Neuronal stem cell (in vitro differentiated cells): ENCODE results near the gene HELZ2.

Experiments
- DNase-seq: peaks from one replicate; pipeline ENCODE4 v3.0.0-alpha.2; 2013; ENCODE audit warnings: low spot score
- H2AFZ ChIP-seq: one replicate; pipeline ENCODE4 v1.6.1; 2013; ENCODE audit warnings: mild to moderate bottlenecking, low read length, inconsistent platforms
- H2AK5ac ChIP-seq: 2 replicates; pipeline ENCODE4 v1.6.1; 2013; ENCODE audit warnings: low read depth, mild to moderate bottlenecking, inconsistent platforms, low read length, moderate library complexity, mixed read lengths
- H2BK120ac ChIP-seq: 2 replicates; pipeline ENCODE4 v1.6.1; 2013; ENCODE audit warnings: low read depth, mild to moderate bottlenecking, inconsistent platforms, low read length, moderate library complexity, mixed read lengths
- H2BK12ac ChIP-seq: one replicate; pipeline ENCODE4 v1.6.1; 2013; ENCODE audit warnings: low read length, inconsistent platforms
- H2BK15ac ChIP-seq: 2 replicates; pipeline ENCODE4 v1.6.1; 2013; ENCODE audit warnings: mild to moderate bottlenecking, low read length, inconsistent platforms, mixed read lengths
- H2BK5ac ChIP-seq: one replicate; pipeline ENCODE4 v1.6.1; 2013; ENCODE audit warnings: inconsistent platforms, mild to moderate bottlenecking, low read length, moderate library complexity
- H3K14ac ChIP-seq: one replicate; pipeline ENCODE4 v1.6.1; 2013; ENCODE audit warnings: low read length, inconsistent platforms
- H3K18ac ChIP-seq: 2 replicates; pipeline ENCODE4 v1.6.1; 2013; ENCODE audit warnings: low read length, inconsistent platforms
- H3K23ac ChIP-seq: 2 replicates; pipeline ENCODE4 v1.6.1; 2013; ENCODE audit warnings: low read depth, mild to moderate bottlenecking, mixed read lengths, low read length, inconsistent platforms; ENCODE audit not compliant: poor library complexity
- H3K27ac ChIP-seq: replicated peaks from 3 replicates; pipeline ENCODE4 v1.5.1; 2013; ENCODE audit warnings: low read length, inconsistent platforms
- H3K27me3 ChIP-seq, 3 experiments: 2 replicates each; pipeline ENCODE4 v1.6.1; 2013; ENCODE audit warnings: low read length in 3 of 3, mild to moderate bottlenecking in 2 of 3, inconsistent platforms in 1 of 3, low read depth in 1 of 3, mixed read lengths in 1 of 3, moderate library complexity in 1 of 3; ENCODE audit not compliant: control insufficient read depth in 3 of 3, insufficient read depth in 3 of 3
- H3K36me3 ChIP-seq, 2 donors: replicated peaks in 1 of 2; 2 replicates each; pipeline ENCODE4 v1.6.1; 2013; ENCODE audit warnings: low read length in 2 of 2; ENCODE audit not compliant: control insufficient read depth in 2 of 2, insufficient read depth in 2 of 2
- H3K4ac ChIP-seq: 2 replicates; pipeline ENCODE4 v1.6.1; 2013; ENCODE audit warnings: inconsistent platforms, mild to moderate bottlenecking, low read length, moderate library complexity
- H3K4me1 ChIP-seq, 2 donors: 1 replicate in 1 of 2; 2 replicates in 1 of 2; pipeline ENCODE4 v1.6.1; 2013; ENCODE audit warnings: low read length in 2 of 2, low read depth in 1 of 2; ENCODE audit not compliant: control insufficient read depth in 2 of 2, insufficient read depth in 1 of 2
- H3K4me2 ChIP-seq: one replicate; pipeline ENCODE4 v1.6.1; 2013; ENCODE audit warnings: mild to moderate bottlenecking, low read length, inconsistent platforms; ENCODE audit not compliant: insufficient read depth, poor library complexity, severe bottlenecking
- H3K4me3 ChIP-seq, 2 donors: 2 replicates each; pipeline ENCODE4 v1.5.1; 2013; ENCODE audit warnings: low read length in 2 of 2, mild to moderate bottlenecking in 2 of 2, inconsistent platforms in 1 of 2, moderate library complexity in 1 of 2
- H3K79me1 ChIP-seq: one replicate; pipeline ENCODE4 v1.6.1; 2013; ENCODE audit warnings: low read depth, mild to moderate bottlenecking, inconsistent platforms, low read length, moderate library complexity
- H3K9ac ChIP-seq: one replicate; pipeline ENCODE4 v1.6.1; 2013; ENCODE audit warnings: mild to moderate bottlenecking, low read depth, low read length, inconsistent platforms; ENCODE audit not compliant: poor library complexity
- H3K9me3 ChIP-seq, 2 donors: replicated peaks in 1 of 2; 2 replicates each; pipeline versions ENCODE3 to v1.6.1; 2013; ENCODE audit warnings: low read length in 2 of 2, mild to moderate bottlenecking in 2 of 2, inconsistent platforms in 1 of 2, low read depth in 1 of 2, mixed read lengths in 1 of 2, moderate library complexity in 1 of 2; ENCODE audit not compliant: control insufficient read depth in 2 of 2, insufficient read depth in 1 of 2
- H4K8ac ChIP-seq: one replicate; pipeline ENCODE4 v1.6.1; 2013; ENCODE audit warnings: low read depth, mild to moderate bottlenecking, inconsistent platforms, low read length, moderate library complexity
- H4K91ac ChIP-seq: one replicate; pipeline ENCODE4 v1.6.1; 2013; ENCODE audit warnings: low read length, low read depth, mild to moderate bottlenecking, inconsistent platforms; ENCODE audit not compliant: poor library complexity
- WGBS, 2 donors: extraction: QIAGEN DNeasy Blood & Tissue Kit; methylation state at CpG; one replicate each; pipeline ENCODE4 v1.1.7; 2013; ENCODE audit warnings: missing lambda C conversion rate in 2 of 2, mixed read lengths in 1 of 2; ENCODE audit not compliant: insufficient read length in 2 of 2, insufficient replicate concordance in 1 of 2; ENCODE audit errors: extremely low coverage in 2 of 2; 5-methylcytosine and 5-hydroxymethylcytosine counted together

HELZ2 gene

GRCh38 chr20:63556873-63557478 lies 17.1 kb downstream of the HELZ2 start:
- Histone ChIP-seq H2AK5ac (peak overlapping the region; percentile 97), H3K36me3 (no peaks in the 10 kb centered on the region), H2BK120ac (peak overlapping the region; percentile 72), H2AFZ (no peak overlapping the region), H3K4me1 (peaks cover 15 to 18% of the 10 kb centered on the region in 2 donors), H3K14ac (peak overlapping the region; percentile 97), H3K23ac (peak overlapping the region; percentile 80), H3K18ac (peak overlapping the region; percentile 93), H3K4ac (peak overlapping the region; percentile 84), H3K27me3 (no peaks in the 10 kb centered on the region), H2BK5ac (peak overlapping the region; percentile 53), H2BK12ac (no peak overlapping the region), H3K4me2 (peak overlapping the region; percentile 11), H2BK15ac (peak overlapping the region; percentile 26), H3K9me3 (no peaks in the 10 kb centered on the region), H3K4me3 (no peak overlapping the region), H4K91ac (no peak overlapping the region), H4K8ac (peak overlapping the region; percentile 65), H3K9ac (peak overlapping the region; percentile 70), H3K79me1 (peaks cover 2% of the 10 kb centered on the region), H3K27ac (no peak overlapping the region)
- peak; percentile 33 for DNase-seq
- WGBS, 2 donors, result no CpG with 5 or more reads among the region's 23 CpGs

GRCh38 chr20:63555661-63556381 lies 18.2 kb downstream of the HELZ2 start:
- H3K4ac ChIP-seq, result peak overlapping the region; percentile 14
- H3K27ac ChIP-seq, result no peak overlapping the region
- peak overlapping the region; percentile 46 for H2BK12ac ChIP-seq
- H3K4me2 ChIP-seq, result no peak overlapping the region
- no peak overlapping the region for H3K4me3 ChIP-seq
- peaks cover 2% of the 10 kb centered on the region for H3K79me1 ChIP-seq
- no peaks in the 10 kb centered on the region for H3K36me3 ChIP-seq
- peak overlapping the region; percentile 72 for H3K18ac ChIP-seq
- H3K27me3 ChIP-seq, result peaks cover 0 to 4% (median 0%) of the 10 kb centered on the region in 3 experiments
- no peaks in the 10 kb centered on the region for H3K9me3 ChIP-seq
- H2BK120ac ChIP-seq, result no peak overlapping the region
- no peak for DNase-seq
- peak overlapping the region; percentile 100 for H2BK15ac ChIP-seq
- no peak overlapping the region for H3K9ac ChIP-seq
- H2BK5ac ChIP-seq, result peak overlapping the region; percentile 4
- no peak overlapping the region for H2AFZ ChIP-seq
- no CpG with 5 or more reads among the region's 45 CpGs for WGBS, 2 donors
- peak overlapping the region; percentile 99 for H2AK5ac ChIP-seq
- H3K23ac ChIP-seq, result peak overlapping the region; percentile 81
- peak overlapping the region; percentile 75 for H4K91ac ChIP-seq
- peaks cover 17 to 18% of the 10 kb centered on the region in 2 donors for H3K4me1 ChIP-seq
- H3K14ac ChIP-seq, result peak overlapping the region; percentile 76
- no peak overlapping the region for H4K8ac ChIP-seq

- Histone ChIP-seq H3K4me1 (peaks cover 17 to 18% of the 10 kb centered on the region in 2 donors), H4K91ac (peak overlapping the region; percentile 53), H2BK120ac (peak overlapping the region; percentile 94), H3K9ac (peak overlapping the region; percentile 90), H3K4ac (peak overlapping the region; percentile 23), H3K27ac (no peak overlapping the region), H2AFZ (peak overlapping the region; percentile 99), H3K36me3 (no peaks in the 10 kb centered on the region), H2BK15ac (peak overlapping the region; percentile 100), H3K9me3 (no peaks in the 10 kb centered on the region), H3K23ac (peak overlapping the region; percentile 80), H3K27me3 (peaks cover 0 to 5% (median 0%) of the 10 kb centered on the region in 3 experiments), H3K4me2 (peak overlapping the region; percentile 83), H3K18ac (peak overlapping the region; percentile 91), H2AK5ac (peak overlapping the region; percentile 99), H4K8ac (peak overlapping the region; percentile 17), H2BK12ac (peak overlapping the region; percentile 90), H2BK5ac (peak overlapping the region; percentile 82), H3K4me3 (peak overlapping the region; percentile 50 to 77), H3K14ac (peak overlapping the region; percentile 94), H3K79me1 (peaks cover 2% of the 10 kb centered on the region)
- no CpG with 5 or more reads among the region's 38 CpGs for WGBS, 2 donors
- no peak for DNase-seq
Observed at GRCh38 chr20:63554361-63555278, 19.4 kb downstream of the HELZ2 start.
